Astrocyte (in vitro differentiated cells and primary cell): ENCODE data around the gene THRA. TPM values are rescaled to one million over a fixed set of nuclear protein-coding genes. Genes with fewer than 3 reads are reported as not detected.

Experiments
- DNase-seq: peaks from one replicate; pipeline ENCODE4 v3.0.0-alpha.2; 2010; ENCODE audit warnings: low read depth
- FAIRE-seq: peaks from 2 replicates; lab custom pipeline; 2011; peaks lifted over from hg19 to GRCh38; lab: Jason Lieb, UNC
- H2AFZ ChIP-seq: 2 replicates; pipeline ENCODE4 v1.6.0; 2012; ENCODE audit warnings: low read depth, low read length, inconsistent platforms
- H3K27ac ChIP-seq: 2 replicates; pipeline ENCODE4 v1.5.1; 2011; ENCODE audit warnings: low read depth, low read length, inconsistent platforms
- H3K27me3 ChIP-seq: 2 replicates; pipeline ENCODE4 v1.6.0; 2011; ENCODE audit warnings: low read length, inconsistent platforms; ENCODE audit not compliant: insufficient read depth
- H3K36me3 ChIP-seq: 2 replicates; pipeline ENCODE4 v1.5.1; 2011; ENCODE audit warnings: low read length, inconsistent platforms; ENCODE audit not compliant: insufficient read depth
- H3K4me1 ChIP-seq: 2 replicates; pipeline ENCODE4 v1.5.1; 2011; ENCODE audit warnings: low read length, inconsistent platforms; ENCODE audit not compliant: insufficient read depth
- H3K4me2 ChIP-seq: 2 replicates; pipeline ENCODE4 v1.6.0; 2012; ENCODE audit warnings: low read length, inconsistent platforms
- H3K4me3 ChIP-seq: 2 replicates; pipeline ENCODE4 v1.5.1; 2011; ENCODE audit warnings: low read depth, mild to moderate bottlenecking, low read length, inconsistent platforms; ENCODE audit not compliant: insufficient read depth
- H3K79me2 ChIP-seq: 2 replicates; pipeline ENCODE4 v1.6.0; 2012; ENCODE audit warnings: mild to moderate bottlenecking, low read length, inconsistent platforms; ENCODE audit not compliant: insufficient read depth
- H3K9ac ChIP-seq: 2 replicates; pipeline ENCODE4 v1.6.0; 2012; ENCODE audit warnings: mild to moderate bottlenecking, low read length, inconsistent platforms
- H3K9me3 ChIP-seq: 2 replicates; pipeline ENCODE4 v1.5.1; 2012; ENCODE audit warnings: low read depth, mild to moderate bottlenecking, low read length, inconsistent platforms; ENCODE audit not compliant: insufficient read depth
- H4K20me1 ChIP-seq: 2 replicates; pipeline ENCODE4 v1.6.0; 2012; ENCODE audit warnings: low read length, inconsistent platforms; ENCODE audit not compliant: insufficient read depth
- H3K27ac Mint-ChIP-seq: one replicate; pipeline ENCODE4 v1.8.0; 2021; ENCODE audit warnings: mild to moderate bottlenecking, mixed read lengths; ENCODE audit not compliant: unreplicated experiment
- H3K27me3 Mint-ChIP-seq: one replicate; pipeline ENCODE4 v1.8.0; 2021; ENCODE audit warnings: low read depth, mixed read lengths; ENCODE audit not compliant: unreplicated experiment
- H3K36me3 Mint-ChIP-seq: one replicate; pipeline ENCODE4 v1.8.0; 2021; ENCODE audit warnings: low read depth, mixed read lengths; ENCODE audit not compliant: unreplicated experiment
- H3K4me1 Mint-ChIP-seq: one replicate; pipeline ENCODE4 v1.8.0; 2021; ENCODE audit warnings: low read depth, mixed read lengths; ENCODE audit not compliant: unreplicated experiment
- H3K4me3 Mint-ChIP-seq: one replicate; pipeline ENCODE4 v1.8.0; 2021; ENCODE audit warnings: mild to moderate bottlenecking, moderate library complexity, mixed read lengths; ENCODE audit not compliant: unreplicated experiment
- H3K9me3 Mint-ChIP-seq: one replicate; pipeline ENCODE4 v1.8.0; 2021; ENCODE audit warnings: mild to moderate bottlenecking, mixed read lengths; ENCODE audit not compliant: unreplicated experiment
- EZH2 ChIP-seq: IDR thresholded peaks from 2 replicates; pipeline ENCODE4 v1.6.1; 2012; ENCODE audit warnings: mild to moderate bottlenecking, low read length, inconsistent platforms; ENCODE audit not compliant: insufficient read depth
- total RNA-seq: library from RNA; stranded (reverse); gene quantifications from 2 replicates; pipeline ENCODE4 v1.2.1, GENCODE V29; 2021
- TF ChIP-seq, protein P1 (sequence below): IDR thresholded peaks from 2 replicates; pipeline ENCODE4 v1.5.1; 2011; ENCODE audit warnings: low read depth, mild to moderate bottlenecking, inconsistent platforms, low read length, moderate library complexity; ENCODE audit not compliant: insufficient read depth

Gene THRA
- total RNA-seq, 1 donor from 2014 or later = 16.7 TPM

DNA sequence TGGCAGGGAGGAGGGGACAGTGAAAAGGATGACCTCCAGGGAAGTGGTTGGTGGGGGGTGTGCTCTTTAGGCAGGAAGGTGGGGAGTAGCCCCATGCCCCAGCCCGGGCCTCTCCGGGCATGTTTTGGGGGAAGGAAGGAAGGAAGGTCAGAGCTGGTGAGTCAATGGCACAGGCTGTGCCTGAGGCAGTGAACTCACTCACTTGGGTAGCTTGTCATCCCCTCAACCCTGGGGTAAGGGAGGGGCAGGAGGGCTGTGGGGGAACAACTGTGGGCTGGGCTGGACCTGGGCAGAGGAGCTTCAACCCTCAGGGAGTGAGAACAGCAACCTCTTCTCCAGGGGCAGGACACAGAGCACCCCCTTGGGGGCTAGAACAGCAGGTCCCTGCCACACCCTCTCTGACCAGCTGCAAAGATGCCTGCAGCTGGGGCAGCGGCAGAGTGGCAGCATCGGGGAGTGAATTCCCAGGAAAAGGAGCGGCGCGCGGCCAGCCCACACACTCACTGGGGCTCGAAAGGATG lies 41.3 kb upstream of the THRA start:
- peak overlapping the region; percentile 68 for H3K4me2 ChIP-seq

DNA sequence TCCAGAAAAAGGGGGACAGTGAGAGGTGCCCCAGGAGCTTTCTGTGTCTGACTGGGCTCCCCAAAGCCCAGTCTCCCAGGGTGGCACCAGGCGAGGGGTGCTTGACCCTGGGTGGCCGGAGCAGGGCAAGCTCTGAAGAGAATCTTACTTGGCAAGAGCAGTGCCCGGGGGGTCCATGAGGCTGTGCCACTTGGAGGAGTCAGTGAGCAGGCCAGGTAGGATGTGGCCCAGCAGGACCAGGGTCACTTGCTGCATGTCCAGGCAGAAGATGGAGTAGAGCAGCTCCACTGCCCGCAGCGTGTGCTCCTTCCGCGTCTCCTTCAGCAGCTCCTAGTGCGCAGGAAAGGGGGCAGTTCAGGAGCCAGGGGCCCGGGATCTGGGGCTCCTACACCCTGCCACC lies 40.3 kb upstream of the THRA start:
- Mint-ChIP-seq H3K36me3 (peaks cover 17% of the 10 kb centered on the region), H3K9me3 (no peaks in the 10 kb centered on the region)
- no peak for FAIRE-seq

More for the DNA sequence above, 41.3 kb upstream of the THRA start:
- peak overlapping the region; percentile 62 for H3K9ac ChIP-seq
- H3K9me3 ChIP-seq = no peaks in the 10 kb centered on the region
- Mint-ChIP-seq H3K36me3 (peaks cover 17% of the 10 kb centered on the region), H3K4me1 (peaks cover 13% of the 10 kb centered on the region), H3K9me3 (no peaks in the 10 kb centered on the region), H3K27me3 (no peaks in the 10 kb centered on the region), H3K27ac (peak overlapping the region; percentile 59), H3K4me3 (peak overlapping the region; percentile 16)
- no peak overlapping the region for H2AFZ ChIP-seq
- H3K27ac ChIP-seq = peak overlapping the region; percentile 67
- peaks cover 61% of the 10 kb centered on the region for H3K4me1 ChIP-seq
- H3K27me3 ChIP-seq = no peaks in the 10 kb centered on the region
- TF ChIP-seq EZH2 = no peak
- TF ChIP-seq, protein P1, sequence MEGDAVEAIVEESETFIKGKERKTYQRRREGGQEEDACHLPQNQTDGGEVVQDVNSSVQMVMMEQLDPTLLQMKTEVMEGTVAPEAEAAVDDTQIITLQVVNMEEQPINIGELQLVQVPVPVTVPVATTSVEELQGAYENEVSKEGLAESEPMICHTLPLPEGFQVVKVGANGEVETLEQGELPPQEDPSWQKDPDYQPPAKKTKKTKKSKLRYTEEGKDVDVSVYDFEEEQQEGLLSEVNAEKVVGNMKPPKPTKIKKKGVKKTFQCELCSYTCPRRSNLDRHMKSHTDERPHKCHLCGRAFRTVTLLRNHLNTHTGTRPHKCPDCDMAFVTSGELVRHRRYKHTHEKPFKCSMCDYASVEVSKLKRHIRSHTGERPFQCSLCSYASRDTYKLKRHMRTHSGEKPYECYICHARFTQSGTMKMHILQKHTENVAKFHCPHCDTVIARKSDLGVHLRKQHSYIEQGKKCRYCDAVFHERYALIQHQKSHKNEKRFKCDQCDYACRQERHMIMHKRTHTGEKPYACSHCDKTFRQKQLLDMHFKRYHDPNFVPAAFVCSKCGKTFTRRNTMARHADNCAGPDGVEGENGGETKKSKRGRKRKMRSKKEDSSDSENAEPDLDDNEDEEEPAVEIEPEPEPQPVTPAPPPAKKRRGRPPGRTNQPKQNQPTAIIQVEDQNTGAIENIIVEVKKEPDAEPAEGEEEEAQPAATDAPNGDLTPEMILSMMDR = no peak
- no peaks in the 10 kb centered on the region for H3K79me2 ChIP-seq
- H4K20me1 ChIP-seq = peaks cover 4% of the 10 kb centered on the region
- no peak overlapping the region for H3K4me3 ChIP-seq
- DNase-seq = peak; percentile 35
- peaks cover 11% of the 10 kb centered on the region for H3K36me3 ChIP-seq
- no peak for FAIRE-seq

More for the DNA sequence above, 40.3 kb upstream of the THRA start:
- no peak overlapping the region for H2AFZ ChIP-seq
- H3K36me3 ChIP-seq = peaks cover 11% of the 10 kb centered on the region
- H3K27ac ChIP-seq = no peak overlapping the region
- H3K4me1 Mint-ChIP-seq = peaks cover 13% of the 10 kb centered on the region
- no peaks in the 10 kb centered on the region for H3K27me3 ChIP-seq
- DNase-seq = no peak
- no peak overlapping the region for H3K27ac Mint-ChIP-seq
- H3K4me3 ChIP-seq = no peak overlapping the region
- H4K20me1 ChIP-seq = peaks cover 4% of the 10 kb centered on the region
- TF ChIP-seq, protein P1 = no peak
- TF ChIP-seq EZH2 = no peak
- H3K9me3 ChIP-seq = no peaks in the 10 kb centered on the region
- no peaks in the 10 kb centered on the region for H3K27me3 Mint-ChIP-seq
- H3K4me1 ChIP-seq = peaks cover 66% of the 10 kb centered on the region
- H3K9ac ChIP-seq = no peak overlapping the region
- no peaks in the 10 kb centered on the region for H3K79me2 ChIP-seq
- H3K4me2 ChIP-seq = no peak overlapping the region
- no peak overlapping the region for H3K4me3 Mint-ChIP-seq
